WTC11 (cell line): Measurements from ENCODE around the gene RNF224.

Experiments
- JUN ChIP-seq: sonication (generic); formaldehyde crosslinking; IDR thresholded peaks from 2 replicates; pipeline ENCODE4 v1.8.0; 2023; ENCODE audit warnings: mild to moderate bottlenecking, missing genetic modification reagents
- TF ChIP-seq, protein P1 (sequence below): fragments of 200-600 bp; IDR thresholded peaks from 2 replicates; pipeline ENCODE4 v1.8.0; 2022; ENCODE audit warnings: antibody characterized with exemption
- TF ChIP-seq, protein P2 (sequence below): sonication (generic); formaldehyde crosslinking; IDR thresholded peaks from 2 replicates; pipeline ENCODE4 v1.8.0; 2022; ENCODE audit warnings: mild to moderate bottlenecking, missing genetic modification reagents
- TF ChIP-seq, protein P3 (sequence below): sonication (generic); formaldehyde crosslinking; IDR thresholded peaks from 2 replicates; pipeline ENCODE4 v1.8.0; 2023; ENCODE audit warnings: missing genetic modification reagents

DNA sequence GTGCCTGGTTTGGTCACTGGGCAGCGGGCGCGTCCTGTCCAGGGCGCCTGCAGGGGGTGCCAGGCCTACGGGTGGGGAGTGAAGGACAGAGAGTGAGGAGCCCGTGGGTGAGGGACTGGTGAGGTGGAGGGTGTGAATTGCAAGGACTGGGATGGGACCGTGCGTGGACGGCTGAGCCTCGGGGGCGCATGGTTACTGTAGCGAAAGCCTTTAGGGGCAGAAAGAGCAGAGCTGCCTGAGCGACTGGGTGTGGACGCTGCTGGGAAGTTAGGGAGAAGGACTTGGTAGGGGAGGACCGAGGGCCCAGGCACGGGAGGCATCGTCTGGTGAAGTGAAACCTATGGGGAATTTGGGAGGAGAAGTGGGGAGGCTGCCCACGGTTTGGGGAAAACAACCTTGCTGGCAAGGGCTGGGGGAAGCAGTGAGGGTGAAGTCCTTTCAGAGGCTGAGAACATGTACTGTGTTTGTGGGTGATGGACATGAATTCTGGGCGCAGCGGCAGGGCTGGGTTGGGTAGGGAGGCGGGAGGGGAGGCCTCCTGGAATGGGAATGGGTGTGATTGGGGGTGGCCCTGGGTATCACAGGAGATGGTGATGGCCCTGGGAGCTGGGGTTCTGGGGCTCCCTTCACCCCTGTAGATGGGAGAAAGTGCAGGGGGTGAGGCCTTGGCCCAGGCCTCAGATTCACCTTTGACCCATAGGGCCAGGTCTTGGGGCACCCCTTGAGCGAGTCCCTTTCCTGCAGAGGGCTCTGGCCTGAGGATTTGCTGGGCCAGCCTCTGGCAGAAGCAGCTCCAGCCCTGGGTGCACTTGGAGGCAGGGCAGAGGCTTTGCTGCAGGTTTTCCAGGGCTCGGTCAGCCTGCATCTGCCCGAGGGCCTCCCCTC, 48.5 kb downstream of the RNF224 start:
- TF ChIP-seq, protein P1, sequence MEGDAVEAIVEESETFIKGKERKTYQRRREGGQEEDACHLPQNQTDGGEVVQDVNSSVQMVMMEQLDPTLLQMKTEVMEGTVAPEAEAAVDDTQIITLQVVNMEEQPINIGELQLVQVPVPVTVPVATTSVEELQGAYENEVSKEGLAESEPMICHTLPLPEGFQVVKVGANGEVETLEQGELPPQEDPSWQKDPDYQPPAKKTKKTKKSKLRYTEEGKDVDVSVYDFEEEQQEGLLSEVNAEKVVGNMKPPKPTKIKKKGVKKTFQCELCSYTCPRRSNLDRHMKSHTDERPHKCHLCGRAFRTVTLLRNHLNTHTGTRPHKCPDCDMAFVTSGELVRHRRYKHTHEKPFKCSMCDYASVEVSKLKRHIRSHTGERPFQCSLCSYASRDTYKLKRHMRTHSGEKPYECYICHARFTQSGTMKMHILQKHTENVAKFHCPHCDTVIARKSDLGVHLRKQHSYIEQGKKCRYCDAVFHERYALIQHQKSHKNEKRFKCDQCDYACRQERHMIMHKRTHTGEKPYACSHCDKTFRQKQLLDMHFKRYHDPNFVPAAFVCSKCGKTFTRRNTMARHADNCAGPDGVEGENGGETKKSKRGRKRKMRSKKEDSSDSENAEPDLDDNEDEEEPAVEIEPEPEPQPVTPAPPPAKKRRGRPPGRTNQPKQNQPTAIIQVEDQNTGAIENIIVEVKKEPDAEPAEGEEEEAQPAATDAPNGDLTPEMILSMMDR, result no peak
- TF ChIP-seq, protein P2, sequence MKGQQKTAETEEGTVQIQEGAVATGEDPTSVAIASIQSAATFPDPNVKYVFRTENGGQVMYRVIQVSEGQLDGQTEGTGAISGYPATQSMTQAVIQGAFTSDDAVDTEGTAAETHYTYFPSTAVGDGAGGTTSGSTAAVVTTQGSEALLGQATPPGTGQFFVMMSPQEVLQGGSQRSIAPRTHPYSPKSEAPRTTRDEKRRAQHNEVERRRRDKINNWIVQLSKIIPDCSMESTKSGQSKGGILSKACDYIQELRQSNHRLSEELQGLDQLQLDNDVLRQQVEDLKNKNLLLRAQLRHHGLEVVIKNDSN (CRISPR knock-in tag), result no peak
- no peak for TF ChIP-seq JUN (CRISPR knock-in tag)
- TF ChIP-seq, protein P3, sequence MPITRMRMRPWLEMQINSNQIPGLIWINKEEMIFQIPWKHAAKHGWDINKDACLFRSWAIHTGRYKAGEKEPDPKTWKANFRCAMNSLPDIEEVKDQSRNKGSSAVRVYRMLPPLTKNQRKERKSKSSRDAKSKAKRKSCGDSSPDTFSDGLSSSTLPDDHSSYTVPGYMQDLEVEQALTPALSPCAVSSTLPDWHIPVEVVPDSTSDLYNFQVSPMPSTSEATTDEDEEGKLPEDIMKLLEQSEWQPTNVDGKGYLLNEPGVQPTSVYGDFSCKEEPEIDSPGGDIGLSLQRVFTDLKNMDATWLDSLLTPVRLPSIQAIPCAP (CRISPR knock-in tag), result no peak
